GM21825 (cell line): ENCODE data around the gene MVB12B.

Source experiments
- ATAC-seq: cut with Tn5 transposase; IDR thresholded peaks from one replicate; pipeline ENCODE4 v1.9.1; 2021; ENCODE audit warnings: mild to moderate bottlenecking, moderate library complexity; ENCODE audit not compliant: unreplicated experiment

MVB12B gene

GRCh38 chr9:126448865-126449577 is 122.4 kb downstream of the MVB12B start:
- ATAC-seq: no peak

GRCh38 chr9:126449725-126450667 is 123.4 kb downstream of the MVB12B start:
- ATAC-seq: no peak

GRCh38 chr9:126450668-126451205 is 124.1 kb downstream of the MVB12B start:
- ATAC-seq: no peak

- ATAC-seq: no peak
These were observed 124.8 kb downstream of the MVB12B start for GRCh38 chr9:126451316-126451885.

GRCh38 chr9:126452106-126452505 is 125.5 kb downstream of the MVB12B start:
- ATAC-seq: no peak

- no peak for ATAC-seq
These were observed 126.7 kb downstream of the MVB12B start for GRCh38 chr9:126453156-126453963.

- no peak for ATAC-seq
These were observed 127.6 kb downstream of the MVB12B start for GRCh38 chr9:126454215-126454614.

DNA sequence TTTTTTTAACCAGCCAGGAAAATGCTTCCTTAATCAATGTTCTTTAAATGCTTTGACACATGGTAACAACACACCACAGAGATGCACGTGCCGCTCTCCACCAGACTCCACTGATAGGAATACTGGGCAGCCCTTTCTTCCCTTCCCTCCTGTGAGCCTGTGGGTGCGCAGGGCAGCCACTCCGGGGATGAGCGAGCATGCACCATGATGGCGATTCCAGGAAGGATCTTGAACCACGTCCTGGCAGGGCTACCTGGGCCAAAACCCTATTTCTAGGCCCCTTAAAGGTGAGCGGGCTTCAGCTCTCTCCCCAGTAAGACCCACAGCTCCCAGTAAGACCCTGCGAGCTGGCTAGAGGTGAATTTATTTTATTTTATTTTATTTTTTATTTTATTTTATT is 128.2 kb downstream of the MVB12B start:
- ATAC-seq: no peak

GRCh38 chr9:126456441-126457174 is 130.0 kb downstream of the MVB12B start:
- ATAC-seq: no peak

DNA sequence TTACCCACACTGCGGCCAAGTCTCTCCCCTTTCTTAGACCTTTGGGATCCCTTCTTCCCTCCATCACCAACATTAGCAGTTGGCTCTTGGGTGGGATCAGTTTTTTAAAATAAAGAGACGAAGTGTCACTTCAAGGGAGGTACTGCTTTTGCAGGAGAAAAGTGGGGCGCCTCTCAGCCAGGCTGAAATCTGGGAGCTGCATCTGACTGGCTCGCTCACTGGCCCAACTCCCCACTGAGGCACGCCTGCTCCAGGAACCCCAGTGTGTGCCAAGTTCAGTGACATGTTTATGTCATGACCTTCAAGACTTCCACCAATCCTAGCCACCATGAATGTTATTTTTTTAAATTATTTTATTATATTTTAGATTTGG is 130.5 kb downstream of the MVB12B start:
- ATAC-seq: no peak

GRCh38 chr9:126457890-126458289 is 131.3 kb downstream of the MVB12B start:
- ATAC-seq: no peak

DNA sequence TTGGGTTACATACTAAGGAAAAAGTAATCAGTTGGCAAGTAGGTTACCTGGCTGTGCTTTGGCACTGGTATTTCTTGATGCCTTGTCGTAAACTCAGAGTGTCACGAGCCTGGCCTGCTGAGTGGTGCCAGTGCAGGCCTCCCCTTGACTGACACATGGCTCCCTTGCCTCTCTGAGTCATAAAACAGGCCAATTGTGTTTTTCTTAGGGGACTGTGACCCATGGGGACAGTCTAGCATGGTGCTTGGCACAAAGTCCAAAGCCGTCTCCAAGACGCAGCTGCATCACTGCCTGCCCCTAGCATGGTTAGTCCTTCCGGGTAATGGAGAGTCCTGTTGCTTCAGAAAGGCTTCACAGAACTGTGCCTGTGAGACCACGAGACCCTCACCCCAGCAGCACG is 132.5 kb downstream of the MVB12B start:
- no peak for ATAC-seq

GRCh38 chr9:126459546-126459945 is 132.9 kb downstream of the MVB12B start:
- ATAC-seq: no peak

DNA sequence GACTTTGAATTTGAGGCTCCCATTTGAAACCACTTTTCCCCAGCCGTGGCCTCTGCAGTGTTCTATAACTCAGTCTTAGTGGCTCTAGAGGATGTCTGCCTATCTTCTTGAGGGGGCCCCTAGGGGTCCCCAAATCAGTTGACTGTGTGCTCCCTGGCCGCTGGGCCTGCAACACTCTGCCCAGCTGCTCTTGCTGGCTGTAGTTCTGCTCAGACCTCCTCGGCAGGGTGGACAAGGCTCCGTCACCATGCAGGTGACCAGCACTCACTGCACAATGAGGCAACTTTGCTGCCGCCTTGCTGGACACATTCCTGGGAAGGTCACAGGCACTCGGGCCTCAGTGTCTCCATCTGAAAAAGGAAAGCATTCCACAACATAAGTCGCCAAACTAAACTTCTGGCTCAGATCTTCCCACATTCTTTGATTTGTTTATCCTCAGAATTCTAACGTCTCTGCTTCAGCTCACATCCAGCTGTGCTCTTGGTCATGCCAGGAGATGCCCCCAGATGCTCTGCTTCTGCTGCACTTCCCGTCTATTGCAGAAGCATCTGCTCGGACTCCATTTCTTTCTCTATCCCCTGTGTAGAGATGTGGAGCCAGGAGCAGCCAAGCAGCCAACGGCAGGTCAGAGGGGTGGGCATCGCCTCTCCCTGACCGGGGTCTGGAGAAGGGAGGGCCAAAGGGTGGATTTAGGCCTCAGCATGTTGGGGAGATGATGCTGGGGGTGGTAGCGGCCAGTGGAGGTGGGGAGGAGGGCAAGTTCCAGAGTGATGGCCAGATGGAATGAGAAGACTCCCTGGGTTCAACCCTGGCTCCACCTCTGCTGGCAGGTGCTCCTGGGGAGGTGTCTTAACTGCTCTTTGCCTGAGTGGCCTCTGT is 133.6 kb downstream of the MVB12B start:
- ATAC-seq: no peak

GRCh38 chr9:126461029-126461428 is 134.4 kb downstream of the MVB12B start:
- no peak for ATAC-seq

DNA sequence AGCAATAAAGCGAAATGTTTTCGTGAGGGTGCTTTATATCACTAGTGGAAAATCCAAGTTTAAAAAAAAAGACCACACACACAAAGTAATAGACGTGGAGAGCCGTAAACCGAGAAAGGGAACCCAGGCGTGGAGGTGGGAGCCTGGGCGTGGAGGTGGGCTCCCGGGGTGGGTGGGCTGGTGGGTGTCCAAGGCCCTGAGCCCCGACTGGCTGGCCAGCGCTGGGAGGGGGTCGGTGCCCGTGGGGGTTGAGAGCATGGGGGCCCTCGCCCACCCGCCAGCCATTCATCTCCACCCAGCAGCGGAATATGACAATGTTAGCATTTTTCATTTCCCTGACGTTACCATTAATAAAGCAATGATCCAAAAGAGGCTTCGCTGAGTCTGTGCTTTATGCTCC is 135.0 kb downstream of the MVB12B start:
- no peak for ATAC-seq

DNA sequence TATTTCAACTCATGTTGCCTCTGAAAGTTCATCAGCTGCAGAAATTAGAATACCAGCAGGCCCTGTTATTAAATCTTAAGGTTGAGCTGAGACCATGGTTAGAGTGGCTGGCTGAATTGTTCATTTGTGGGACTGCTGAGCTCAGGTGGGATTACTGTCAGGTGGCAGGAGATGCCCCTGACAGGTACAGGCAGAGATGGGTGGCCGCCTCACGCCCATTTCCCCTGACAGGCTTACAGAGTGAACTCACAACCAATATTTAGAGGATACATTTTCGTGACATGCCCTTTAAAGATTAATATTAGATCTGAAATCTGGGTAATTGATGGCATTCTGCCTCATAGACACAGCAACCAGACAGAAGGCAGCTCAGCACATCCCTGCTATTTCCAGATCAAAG is 136.0 kb downstream of the MVB12B start:
- no peak for ATAC-seq

DNA sequence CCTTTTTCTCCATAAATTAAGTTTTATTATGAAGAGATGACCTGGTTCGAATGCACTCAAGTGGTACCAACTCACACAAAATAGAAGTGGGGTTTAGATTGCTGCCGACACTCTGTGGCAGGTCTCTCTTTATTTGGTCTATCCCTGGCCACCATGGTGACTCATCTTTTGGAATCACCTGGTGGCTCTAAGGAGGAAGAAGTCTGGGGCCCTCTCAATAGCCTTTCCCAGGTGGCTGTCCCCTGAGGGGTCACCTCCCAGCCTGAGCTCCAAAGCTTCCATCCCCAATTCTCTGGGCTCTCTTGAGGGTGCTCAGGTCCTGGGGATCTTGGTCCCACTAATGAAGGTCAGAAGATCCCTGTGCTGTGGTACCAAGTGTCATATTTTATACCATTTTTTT is 136.8 kb downstream of the MVB12B start:
- ATAC-seq: no peak
